Activated B cell treated with CpG ODN at 0.5 μM for 24 hours (primary cell): ENCODE data around the gene DDX28. TPM values are rescaled to one million over a fixed set of nuclear protein-coding genes. Genes with fewer than 3 reads are reported as not detected.
"Not testable (repeated sequence)": the region's sequence is repeated elsewhere in the genome, so short reads cannot be mapped to it uniquely, and the experiment has no call there.

Source experiments
- ATAC-seq: fragments of 200-7000 bp; cut with Tn5 transposase; one replicate; pipeline ENCODE4 v1.10.0; 2021; ENCODE audit warnings: low read depth, mild to moderate bottlenecking, moderate library complexity
- CTCF ChIA-PET: fragments of 350-600 bp; sonication (Branson Sonifier 250); formaldehyde crosslinking; loops from one replicate; lab custom pipeline; 2021; ENCODE audit warnings: antibody characterized with exemption; lab: Charles Lee
- POLR2A ChIA-PET: fragments of 350-600 bp; sonication (Branson Sonifier 250); formaldehyde crosslinking; loops from one replicate; lab custom pipeline; 2021; ENCODE audit warnings: antibody characterized with exemption; lab: Charles Lee
- DNase-seq: peaks from one replicate; pipeline ENCODE4 v3.0.0; 2022
- H3K27ac Mint-ChIP-seq: one replicate; pipeline ENCODE4 v1.8.0; 2020; ENCODE audit warnings: mixed read lengths
- H3K27me3 Mint-ChIP-seq: one replicate; pipeline ENCODE4 v1.8.0; 2021; ENCODE audit warnings: mixed read lengths
- H3K36me3 Mint-ChIP-seq: one replicate; pipeline ENCODE4 v1.8.0; 2021; ENCODE audit warnings: low read depth, mixed read lengths
- H3K4me1 Mint-ChIP-seq: one replicate; pipeline ENCODE4 v1.8.0; 2021; ENCODE audit warnings: mixed read lengths
- H3K4me3 Mint-ChIP-seq: one replicate; pipeline ENCODE4 v1.8.0; 2020; ENCODE audit warnings: mild to moderate bottlenecking, mixed read lengths
- H3K9me3 Mint-ChIP-seq: one replicate; pipeline ENCODE4 v1.8.0; 2020; ENCODE audit warnings: mixed read lengths
- intact Hi-C: fragments of 100-400 bp; cut with micrococcal nuclease; formaldehyde crosslinking; loops from one replicate; pipeline ENCODE4 v1.15.1; 2024
- total RNA-seq: library from RNA; stranded (reverse); gene quantifications from 2 replicates; pipeline ENCODE4 v1.2.3, GENCODE V29; 2022
- TF ChIP-seq, protein P1 (sequence below): fragments of 200-600 bp; IDR thresholded peaks from one replicate; pipeline ENCODE4 v1.8.0; 2022; ENCODE audit warnings: antibody characterized with exemption, mild to moderate bottlenecking

The DDX28 gene
- total RNA-seq, 1 donor from 2014 or later: 19.2 TPM

DNA sequence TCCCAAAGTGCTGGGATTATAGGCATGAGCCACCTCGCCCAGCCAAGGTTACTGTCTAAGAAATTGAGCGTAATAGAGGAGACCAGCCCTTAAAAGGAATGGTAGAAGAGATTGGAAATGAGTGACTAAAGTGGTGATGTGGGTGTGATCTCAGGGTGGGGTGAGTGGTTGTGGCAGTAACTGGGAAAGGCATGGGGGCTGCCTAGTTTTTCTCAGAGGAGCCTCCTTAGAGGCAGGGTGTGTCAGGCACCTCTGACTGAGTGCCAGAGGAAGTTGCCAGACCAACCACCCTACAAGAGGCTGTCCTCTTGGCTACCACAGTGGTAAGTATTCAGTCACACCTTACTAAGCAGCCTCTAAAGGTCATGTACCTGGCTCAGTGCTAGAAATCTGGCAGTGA, 8.9 kb upstream of the DDX28 start:
- ChIA-PET CTCF (no interaction called here), POLR2A (interaction anchor here (0.6 kb wide), 1 partner anchor 187 kb away, joined by 6 read pairs; no protein-coding TSS in a partner anchor)
- ATAC-seq (no peak), DNase-seq (no peak)
- intact Hi-C loops: no loop called here
- H3K9me3 Mint-ChIP-seq: no peaks in the 10 kb centered on the region
- peaks cover 13% of the 10 kb centered on the region for H3K4me1 Mint-ChIP-seq
- TF ChIP-seq, protein P1, sequence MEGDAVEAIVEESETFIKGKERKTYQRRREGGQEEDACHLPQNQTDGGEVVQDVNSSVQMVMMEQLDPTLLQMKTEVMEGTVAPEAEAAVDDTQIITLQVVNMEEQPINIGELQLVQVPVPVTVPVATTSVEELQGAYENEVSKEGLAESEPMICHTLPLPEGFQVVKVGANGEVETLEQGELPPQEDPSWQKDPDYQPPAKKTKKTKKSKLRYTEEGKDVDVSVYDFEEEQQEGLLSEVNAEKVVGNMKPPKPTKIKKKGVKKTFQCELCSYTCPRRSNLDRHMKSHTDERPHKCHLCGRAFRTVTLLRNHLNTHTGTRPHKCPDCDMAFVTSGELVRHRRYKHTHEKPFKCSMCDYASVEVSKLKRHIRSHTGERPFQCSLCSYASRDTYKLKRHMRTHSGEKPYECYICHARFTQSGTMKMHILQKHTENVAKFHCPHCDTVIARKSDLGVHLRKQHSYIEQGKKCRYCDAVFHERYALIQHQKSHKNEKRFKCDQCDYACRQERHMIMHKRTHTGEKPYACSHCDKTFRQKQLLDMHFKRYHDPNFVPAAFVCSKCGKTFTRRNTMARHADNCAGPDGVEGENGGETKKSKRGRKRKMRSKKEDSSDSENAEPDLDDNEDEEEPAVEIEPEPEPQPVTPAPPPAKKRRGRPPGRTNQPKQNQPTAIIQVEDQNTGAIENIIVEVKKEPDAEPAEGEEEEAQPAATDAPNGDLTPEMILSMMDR: no peak
- peak overlapping the region; percentile 1 for H3K27ac Mint-ChIP-seq
- peaks cover 32% of the 10 kb centered on the region for H3K36me3 Mint-ChIP-seq
- no peak overlapping the region for H3K4me3 Mint-ChIP-seq
- no peaks in the 10 kb centered on the region for H3K27me3 Mint-ChIP-seq

GRCh38 chr16:68030108-68030507, 7.1 kb upstream of the DDX28 start:
- H3K9me3 Mint-ChIP-seq, intact Hi-C loops, H3K4me1 Mint-ChIP-seq, H3K4me3 Mint-ChIP-seq, H3K27me3 Mint-ChIP-seq, ATAC-seq, H3K27ac Mint-ChIP-seq, DNase-seq: not testable (repeated sequence)
- CTCF ChIA-PET: interaction anchor here (1.0 kb wide), 1 partner anchor 10 kb away, joined by 4 read pairs; no protein-coding TSS in a partner anchor
- POLR2A ChIA-PET: interaction anchor here (0.8 kb wide), 1 partner anchor 34 kb away, joined by 3 read pairs; no protein-coding TSS in a partner anchor
- H3K36me3 Mint-ChIP-seq: peaks cover 42% of the 10 kb centered on the region

DNA sequence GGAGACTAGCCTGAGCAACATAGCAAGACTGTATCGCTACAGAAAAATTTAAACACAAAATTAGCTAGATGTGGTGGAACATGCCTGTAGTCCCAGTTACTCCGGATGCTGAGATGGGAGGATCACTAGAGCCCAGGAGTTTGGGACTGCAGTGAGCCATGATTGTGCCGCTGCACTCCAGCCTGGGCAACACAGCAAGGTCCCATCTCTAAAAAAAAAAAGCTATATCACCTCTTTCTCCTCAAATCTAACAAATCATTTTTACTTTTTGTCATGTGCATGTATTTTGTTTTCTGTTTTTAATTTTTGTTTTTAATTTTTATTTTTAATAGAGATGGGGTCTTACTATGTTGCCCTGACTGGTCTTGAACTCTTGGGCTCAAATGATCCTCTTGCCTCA, 6.0 kb upstream of the DDX28 start:
- H3K9me3 Mint-ChIP-seq: no peaks in the 10 kb centered on the region
- ChIA-PET POLR2A (no interaction called here), CTCF (interaction anchor here (1.0 kb wide), 1 partner anchor 12 kb away, joined by 4 read pairs; no protein-coding TSS in a partner anchor)
- ATAC-seq (no peak), DNase-seq (no peak)
- H3K4me3 Mint-ChIP-seq: no peak overlapping the region
- peaks cover 40% of the 10 kb centered on the region for H3K36me3 Mint-ChIP-seq
- peaks cover 12% of the 10 kb centered on the region for H3K4me1 Mint-ChIP-seq
- TF ChIP-seq, protein P1: no peak
- intact Hi-C loops: no loop called here
- H3K27ac Mint-ChIP-seq: no peak overlapping the region
- H3K27me3 Mint-ChIP-seq: no peaks in the 10 kb centered on the region

GRCh38 chr16:68022278-68022727, 729 bp downstream of the DDX28 start:
- peak overlapping the region; percentile 97 for H3K27ac Mint-ChIP-seq
- TF ChIP-seq, protein P1: no peak
- ATAC-seq (no peak), DNase-seq (no peak)
- ChIA-PET POLR2A (interaction anchor here (0.6 to 3.5 kb wide), 12 partner anchors 11 to 344 kb away, joined by 3 to 47 read pairs (median 14); partner anchors contain the start of genes DPEP2, NFATC3, PSMB10 and RANBP10), CTCF (interaction anchor here (0.8 to 1.9 kb wide), 7 partner anchors 16 to 206 kb away, joined by 3 to 6 read pairs (median 5); no protein-coding TSS in a partner anchor)
- peaks cover 38% of the 10 kb centered on the region for H3K36me3 Mint-ChIP-seq
- no peaks in the 10 kb centered on the region for H3K27me3 Mint-ChIP-seq
- peaks cover 31% of the 10 kb centered on the region for H3K4me1 Mint-ChIP-seq
- peak overlapping the region; percentile 99 for H3K4me3 Mint-ChIP-seq
- no peaks in the 10 kb centered on the region for H3K9me3 Mint-ChIP-seq
- intact Hi-C loops: no loop called here

GRCh38 chr16:68021490-68021889, 1.5 kb downstream of the DDX28 start:
- Mint-ChIP-seq H3K27me3 (no peaks in the 10 kb centered on the region), H3K9me3 (no peaks in the 10 kb centered on the region), H3K4me1 (peaks cover 31% of the 10 kb centered on the region), H3K36me3 (peaks cover 32% of the 10 kb centered on the region), H3K4me3 (peak overlapping the region; percentile 99), H3K27ac (no peak overlapping the region)
- ChIA-PET POLR2A (interaction anchor here (0.8 to 3.5 kb wide), 7 partner anchors 10 to 173 kb away, joined by 3 to 47 read pairs (median 26); partner anchors contain the start of genes DPEP2 and PSMB10), CTCF (interaction anchor here (0.8 to 1.9 kb wide), 4 partner anchors 16 to 205 kb away, joined by 3 to 6 read pairs (median 5); no protein-coding TSS in a partner anchor)
- no peak for ATAC-seq
- DNase-seq: no peak
- intact Hi-C loops: no loop called here
- TF ChIP-seq, protein P1: no peak
